Measurements from ENCODE around the gene CCS. TPM values are rescaled to one million over a fixed set of nuclear protein-coding genes. Genes with fewer than 3 reads are reported as not detected.
A peak's percentile ranks its signal among the peaks of the same experiment; 100 is the strongest.
"Not testable (repeated sequence)": the region's sequence is repeated elsewhere in the genome, so short reads cannot be mapped to it uniquely, and the experiment has no call there.

Gene CCS
- total RNA-seq, 4 donors from 2014 or later: 27.8 to 50.7 (median 34.8) TPM

DNA sequence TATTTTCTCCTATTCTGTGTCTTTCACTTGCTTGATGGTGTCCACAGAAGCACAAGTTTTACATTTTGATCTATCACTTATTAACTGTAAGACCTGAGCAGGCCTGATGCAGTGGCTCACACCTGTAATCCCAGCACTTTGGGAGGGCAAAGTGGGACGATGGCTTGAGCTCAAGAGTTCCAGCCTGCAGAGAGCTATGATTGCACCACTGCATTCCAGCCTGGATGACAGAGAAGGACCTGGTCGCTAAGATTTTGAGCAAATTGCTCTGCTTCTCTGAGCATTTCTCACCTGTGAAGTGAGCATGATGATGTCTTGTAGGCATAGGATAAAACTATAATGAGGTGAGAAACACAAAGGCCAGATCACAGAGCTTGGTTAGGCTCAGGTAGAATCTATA is 6.8 kb upstream of the CCS start:
- no peak for DNase-seq (ENCODE audit: extremely low spot score)
- TF ChIP-seq, protein P1, sequence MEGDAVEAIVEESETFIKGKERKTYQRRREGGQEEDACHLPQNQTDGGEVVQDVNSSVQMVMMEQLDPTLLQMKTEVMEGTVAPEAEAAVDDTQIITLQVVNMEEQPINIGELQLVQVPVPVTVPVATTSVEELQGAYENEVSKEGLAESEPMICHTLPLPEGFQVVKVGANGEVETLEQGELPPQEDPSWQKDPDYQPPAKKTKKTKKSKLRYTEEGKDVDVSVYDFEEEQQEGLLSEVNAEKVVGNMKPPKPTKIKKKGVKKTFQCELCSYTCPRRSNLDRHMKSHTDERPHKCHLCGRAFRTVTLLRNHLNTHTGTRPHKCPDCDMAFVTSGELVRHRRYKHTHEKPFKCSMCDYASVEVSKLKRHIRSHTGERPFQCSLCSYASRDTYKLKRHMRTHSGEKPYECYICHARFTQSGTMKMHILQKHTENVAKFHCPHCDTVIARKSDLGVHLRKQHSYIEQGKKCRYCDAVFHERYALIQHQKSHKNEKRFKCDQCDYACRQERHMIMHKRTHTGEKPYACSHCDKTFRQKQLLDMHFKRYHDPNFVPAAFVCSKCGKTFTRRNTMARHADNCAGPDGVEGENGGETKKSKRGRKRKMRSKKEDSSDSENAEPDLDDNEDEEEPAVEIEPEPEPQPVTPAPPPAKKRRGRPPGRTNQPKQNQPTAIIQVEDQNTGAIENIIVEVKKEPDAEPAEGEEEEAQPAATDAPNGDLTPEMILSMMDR (IDR thresholded peaks at IDR 0.05): no peak
- TF ChIP-seq POLR2A (IDR thresholded peaks at IDR 0.05; ENCODE audit: low read depth): no peak
- TF ChIP-seq POLR2AphosphoS5 (IDR thresholded peaks at IDR 0.05): no peak
- no peak for TF ChIP-seq EP300 (IDR thresholded peaks at IDR 0.05)
- Histone ChIP-seq H3K27me3 (no peaks in the 10 kb centered on the region), H3K36me3 (no peaks in the 10 kb centered on the region), H3K9me3 (peaks cover 0 to 7% (median 0%) of the 10 kb centered on the region in 4 donors), H3K4me1 (no peaks in the 10 kb centered on the region), H3K27ac (replicated peaks in 1 of 4) (no peak overlapping the region), H3K4me3 (no peak overlapping the region)
- intact Hi-C loops (cut with DNase I): no loop called here
- WGBS: 79% methylated on average over 2 of the region's 2 CpGs

DNA sequence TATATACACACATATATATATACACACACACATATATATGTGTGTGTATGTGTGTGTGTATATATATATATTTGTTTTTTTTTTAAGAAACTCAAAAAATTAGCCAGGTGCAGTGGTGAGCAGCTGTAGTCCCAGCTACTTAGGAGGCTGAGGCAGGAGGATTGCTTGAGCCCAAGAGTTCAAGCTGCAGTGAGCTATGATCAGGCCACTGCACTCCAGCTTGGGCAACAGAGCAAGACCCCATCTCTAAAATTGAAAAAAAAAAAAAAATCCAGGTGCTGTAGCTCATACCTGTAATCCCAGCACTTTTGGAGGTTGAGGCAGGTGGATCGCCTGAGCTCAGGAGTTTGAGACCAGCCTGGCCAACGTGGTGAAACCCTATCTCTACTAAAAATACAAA is 3.7 kb upstream of the CCS start:
- intact Hi-C loops (cut with DNase I); H3K4me3 ChIP-seq; H3K9me3 ChIP-seq; H3K36me3 ChIP-seq; DNase-seq (ENCODE audit: extremely low spot score); H3K27ac ChIP-seq (replicated peaks in 1 of 4); H3K27me3 ChIP-seq: not testable (repeated sequence)
- peaks cover 10 to 21% (median 18%) of the 10 kb centered on the region in 4 donors for H3K4me1 ChIP-seq
- WGBS: 70% methylated on average over 2 of the region's 2 CpGs

DNA sequence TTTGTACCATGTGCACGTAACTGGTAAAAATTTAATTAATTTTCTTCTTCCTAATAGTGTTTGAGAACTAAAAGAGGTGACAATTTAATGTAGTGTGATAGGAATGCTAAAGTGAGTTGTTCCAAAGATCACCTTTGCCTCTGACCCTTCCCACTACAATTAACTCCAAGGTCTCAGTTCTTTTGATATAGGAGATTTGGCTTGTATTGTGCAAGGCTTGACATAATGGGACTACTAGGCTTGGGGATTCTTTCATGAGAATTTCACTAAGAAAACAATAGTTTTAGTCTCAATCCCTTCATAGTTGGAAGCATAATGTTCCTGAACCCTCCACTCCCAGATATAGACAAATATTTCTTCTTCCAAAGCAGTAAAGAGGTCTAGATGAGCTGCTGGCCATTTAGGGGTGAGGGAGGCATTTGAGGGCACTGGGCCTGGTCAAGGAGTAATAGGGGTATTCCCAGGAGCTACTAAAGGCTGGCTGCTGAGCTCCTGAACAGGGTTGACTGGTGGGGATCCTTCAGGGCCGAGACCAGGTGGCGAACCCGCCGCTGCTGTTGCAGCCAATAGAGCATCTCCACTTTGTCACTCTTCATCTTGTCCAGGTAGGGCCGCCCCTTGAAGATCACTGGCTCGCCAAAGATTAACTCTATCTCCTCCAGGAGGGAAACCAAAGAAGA is 2.8 kb upstream of the CCS start:
- Histone ChIP-seq H3K4me1 (peaks cover 18 to 30% (median 27%) of the 10 kb centered on the region in 4 donors), H3K36me3 (no peaks in the 10 kb centered on the region), H3K9me3 (no peaks in the 10 kb centered on the region), H3K4me3 (no peak overlapping the region), H3K27me3 (no peaks in the 10 kb centered on the region), H3K27ac (replicated peaks in 1 of 4) (no peak overlapping the region)
- 99% methylated on average over 7 of the region's 7 CpGs for WGBS
- intact Hi-C loops (cut with DNase I): loop anchor here (5.0 kb wide), 1 partner anchor 87 kb away; the partner anchor contains the start of gene RBM4B
- no peak for TF ChIP-seq POLR2AphosphoS5 (IDR thresholded peaks at IDR 0.05)
- TF ChIP-seq POLR2A (IDR thresholded peaks at IDR 0.05; ENCODE audit: low read depth): no peak
- no peak for TF ChIP-seq EP300 (IDR thresholded peaks at IDR 0.05)
- TF ChIP-seq, protein P1 (IDR thresholded peaks at IDR 0.05): no peak
- no peak for DNase-seq (ENCODE audit: extremely low spot score)

DNA sequence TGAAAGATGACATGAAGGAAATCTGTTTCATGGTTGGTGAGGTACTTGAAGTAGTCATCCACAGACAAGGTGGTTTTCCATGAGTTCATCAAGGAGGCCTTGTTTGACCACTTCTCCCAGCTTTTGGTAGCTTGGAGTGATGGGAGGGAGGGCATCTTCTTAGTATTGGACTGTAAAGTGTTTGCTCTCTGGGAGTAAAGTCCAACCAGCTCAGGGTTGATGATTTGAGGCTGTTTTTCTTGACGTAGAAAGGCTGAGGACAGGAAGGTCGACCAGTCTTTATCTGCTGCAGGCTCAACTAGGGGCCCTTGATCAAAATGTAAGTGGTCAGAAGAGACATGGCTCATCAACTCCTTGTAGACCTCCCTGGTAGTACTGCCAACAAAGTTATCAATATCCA is 1.8 kb upstream of the CCS start:
- intact Hi-C loops (cut with DNase I): loop anchor here (5.0 kb wide), 1 partner anchor 86 kb away; the partner anchor contains the start of gene RBM4B
- H3K27me3 ChIP-seq: no peaks in the 10 kb centered on the region
- H3K4me1 ChIP-seq: peaks cover 26 to 39% (median 37%) of the 10 kb centered on the region in 4 donors
- no peak for DNase-seq (ENCODE audit: extremely low spot score)
- 100% methylated on average over 2 of the region's 2 CpGs for WGBS
- H3K27ac ChIP-seq (replicated peaks in 1 of 4): no peak overlapping the region
- no peaks in the 10 kb centered on the region for H3K36me3 ChIP-seq
- no peaks in the 10 kb centered on the region for H3K9me3 ChIP-seq
- no peak overlapping the region for H3K4me3 ChIP-seq
- TF ChIP-seq POLR2A (IDR thresholded peaks at IDR 0.05; ENCODE audit: low read depth) (no peak), EP300 (IDR thresholded peaks at IDR 0.05) (no peak), POLR2AphosphoS5 (IDR thresholded peaks at IDR 0.05) (no peak)
- TF ChIP-seq, protein P1 (IDR thresholded peaks at IDR 0.05): no peak

DNA sequence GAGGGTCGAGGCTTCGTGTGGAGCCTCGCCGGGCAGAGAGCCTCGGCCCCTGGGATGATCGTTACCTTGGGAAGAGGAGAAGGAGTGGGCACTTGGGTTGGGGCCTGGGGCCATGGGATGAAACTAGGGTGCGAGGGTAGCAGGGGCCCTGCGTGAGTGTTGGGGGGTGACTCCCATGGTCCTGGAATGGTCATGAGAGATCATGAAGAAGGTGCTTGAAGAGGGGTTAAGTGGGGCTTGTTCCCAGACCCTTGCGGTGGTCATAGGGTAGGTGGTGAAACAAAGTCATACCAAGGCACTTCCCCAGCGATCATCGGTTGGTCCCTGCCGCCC is 284 bp downstream of the CCS start:
- Histone ChIP-seq H3K4me3 (peak overlapping the region; percentile 60 to 78 (median 68)), H3K27ac (replicated peaks in 1 of 4) (peak overlapping the region; percentile 78 to 86 (median 80)), H3K27me3 (no peaks in the 10 kb centered on the region), H3K9me3 (no peaks in the 10 kb centered on the region), H3K36me3 (no peaks in the 10 kb centered on the region), H3K4me1 (peaks cover 26 to 52% (median 39%) of the 10 kb centered on the region in 4 donors)
- WGBS: 29% methylated on average over 5 of the region's 12 CpGs
- TF ChIP-seq EP300 (IDR thresholded peaks at IDR 0.05) (no peak), POLR2A (IDR thresholded peaks at IDR 0.05; ENCODE audit: low read depth) (no peak), POLR2AphosphoS5 (IDR thresholded peaks at IDR 0.05) (no peak)
- TF ChIP-seq, protein P1 (IDR thresholded peaks at IDR 0.05): no peak
- no peak for DNase-seq (ENCODE audit: extremely low spot score)
- intact Hi-C loops (cut with DNase I): loop anchor here (5.0 kb wide), 1 partner anchor 84 kb away; the partner anchor contains the start of gene RBM4B

All from esophagus muscularis mucosa (tissue), 4 donors.